ENCODE measurements around the gene CEP104. TPM values are rescaled to one million over a fixed set of nuclear protein-coding genes. Genes with fewer than 3 reads are reported as not detected.

The CEP104 gene
- polyA plus RNA-seq, 2 of the 4 experiments (the other 2 are of a cell fraction), result 14.5 to 28.8 TPM

DNA sequence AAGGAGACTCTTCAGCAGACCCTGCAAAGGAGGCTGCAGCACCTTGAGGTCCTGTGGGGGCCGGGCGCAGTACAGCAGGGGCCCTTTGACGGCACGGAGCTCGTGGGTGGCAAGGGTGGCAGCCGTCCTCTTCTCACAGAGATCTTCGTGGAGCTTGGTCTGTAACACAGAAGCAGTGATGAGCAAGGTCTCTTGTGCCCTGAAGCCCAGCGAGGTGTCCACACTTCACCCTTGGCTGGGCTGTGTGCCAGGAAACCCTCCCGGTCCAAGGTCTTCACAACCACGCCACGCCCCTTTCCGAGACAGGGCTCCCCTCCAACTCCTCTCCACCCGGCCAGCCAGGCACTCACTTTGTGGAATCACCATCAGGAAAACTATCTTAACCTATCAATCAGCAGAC lies 72.0 kb downstream of the CEP104 start:
- WGBS (ENCODE audit: missing lambda C conversion rate), result 80% methylated on average over 5 of the region's 13 CpGs
- no peak overlapping the region for H3K4me3 ChIP-seq
- no peak overlapping the region for H3K4me2 ChIP-seq
- CTCF ChIA-PET, result no interaction called here
- POLR2A ChIA-PET, result no interaction called here
- H3K27ac ChIP-seq, result no peak overlapping the region
- TF ChIP-seq HES2 (IDR thresholded peaks at IDR 0.05) (no peak), POLR2A (IDR thresholded peaks at IDR 0.05; ENCODE audit: low read length) (no peak), PHF8 (IDR thresholded peaks at IDR 0.05; ENCODE audit: borderline replicate concordance, low read depth) (no peak), FOSB (CRISPR knock-in tag; IDR thresholded peaks at IDR 0.05) (no peak), ZC3H11A (IDR thresholded peaks at IDR 0.05) (no peak), RCOR1 (IDR thresholded peaks at IDR 0.05; ENCODE audit: low read depth, low read length) (no peak), BHLHE40 (IDR thresholded peaks at IDR 0.05; ENCODE audit: low read depth, low read length) (no peak), RAD21 (conservative IDR thresholded peaks at IDR 0.05 in 1 of 2, IDR thresholded peaks at IDR 0.05 in 1 of 2) (no peak), HDAC2 (IDR thresholded peaks at IDR 0.05) (no peak)
- TF ChIP-seq, protein P1, sequence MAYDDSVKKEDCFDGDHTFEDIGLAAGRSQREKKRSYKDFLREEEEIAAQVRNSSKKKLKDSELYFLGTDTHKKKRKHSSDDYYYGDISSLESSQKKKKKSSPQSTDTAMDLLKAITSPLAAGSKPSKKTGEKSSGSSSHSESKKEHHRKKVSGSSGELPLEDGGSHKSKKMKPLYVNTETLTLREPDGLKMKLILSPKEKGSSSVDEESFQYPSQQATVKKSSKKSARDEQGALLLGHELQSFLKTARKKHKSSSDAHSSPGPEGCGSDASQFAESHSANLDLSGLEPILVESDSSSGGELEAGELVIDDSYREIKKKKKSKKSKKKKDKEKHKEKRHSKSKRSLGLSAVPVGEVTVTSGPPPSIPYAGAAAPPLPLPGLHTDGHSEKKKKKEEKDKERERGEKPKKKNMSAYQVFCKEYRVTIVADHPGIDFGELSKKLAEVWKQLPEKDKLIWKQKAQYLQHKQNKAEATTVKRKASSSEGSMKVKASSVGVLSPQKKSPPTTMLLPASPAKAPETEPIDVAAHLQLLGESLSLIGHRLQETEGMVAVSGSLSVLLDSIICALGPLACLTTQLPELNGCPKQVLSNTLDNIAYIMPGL (CRISPR knock-in tag; IDR thresholded peaks at IDR 0.05; ENCODE audit: borderline replicate concordance), result no peak
- DNase-seq (ENCODE audit: low read depth in 1 of 2, low spot score in 1 of 2), result no peak
- no peak; a peak in 1 of 6 replicates for ATAC-seq
- no peak for FAIRE-seq
- no peaks in the 10 kb centered on the region for H3K4me1 ChIP-seq
- H3K9me3 ChIP-seq, result no peaks in the 10 kb centered on the region

DNA sequence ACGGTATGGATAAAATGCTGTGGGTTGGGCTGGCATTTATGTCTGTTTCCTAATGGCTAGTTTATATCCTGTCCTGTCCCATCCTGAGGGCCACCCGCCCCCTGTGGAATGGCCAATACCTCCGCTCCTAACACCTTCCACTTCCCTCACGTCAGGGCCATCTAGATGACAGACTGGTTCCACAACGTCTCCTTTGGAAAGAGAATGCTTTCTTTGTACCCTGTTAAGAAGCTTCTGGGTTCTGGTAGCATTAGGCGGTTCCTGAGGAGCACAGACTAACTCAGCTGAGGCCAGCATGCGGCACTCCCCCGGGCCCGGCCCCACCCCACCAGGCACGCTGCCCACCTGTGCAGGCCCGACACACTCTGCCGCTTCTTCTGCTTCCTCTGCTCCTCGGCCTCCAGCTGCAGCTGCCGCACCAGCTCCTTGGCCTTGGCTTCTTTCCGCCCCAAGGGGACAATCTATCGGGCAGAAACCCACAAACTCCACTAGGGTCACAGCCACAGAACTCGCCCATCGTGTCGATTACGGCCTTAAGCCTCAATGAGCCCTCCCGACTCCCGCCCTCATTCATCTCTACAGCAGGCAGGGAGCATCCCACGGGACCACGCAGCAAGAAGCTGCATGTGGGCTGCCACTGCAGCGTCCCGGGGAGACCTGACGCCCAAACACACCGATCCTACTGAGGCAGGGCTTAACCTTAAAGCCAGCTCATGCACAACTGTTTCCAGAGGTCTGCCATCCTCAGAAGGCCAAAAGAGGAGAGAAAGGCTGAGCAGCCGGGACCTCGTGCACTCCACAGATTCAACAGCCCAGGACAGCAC lies 73.1 kb downstream of the CEP104 start:
- 95% methylated on average over 25 of the region's 30 CpGs for WGBS (ENCODE audit: missing lambda C conversion rate)
- CTCF ChIA-PET, result interaction anchor here (1.1 to 1.4 kb wide), 2 partner anchors 10 to 59 kb away, joined by 3 to 4 read pairs; no protein-coding TSS in a partner anchor

More for the DNA sequence above, 73.1 kb downstream of the CEP104 start:
- Histone ChIP-seq H3K4me2 (no peak overlapping the region), H3K9me3 (no peaks in the 10 kb centered on the region), H3K4me3 (no peak overlapping the region), H3K4me1 (no peaks in the 10 kb centered on the region), H3K27ac (no peak overlapping the region)
- no peak for ATAC-seq
- TF ChIP-seq, protein P1 (CRISPR knock-in tag; IDR thresholded peaks at IDR 0.05; ENCODE audit: borderline replicate concordance), result no peak
- TF ChIP-seq CHD4 (IDR thresholded peaks at IDR 0.05; ENCODE audit: borderline replicate concordance) (no peak), RNF2 (IDR thresholded peaks at IDR 0.05; ENCODE audit: borderline replicate concordance, low read depth) (no peak), ZC3H11A (IDR thresholded peaks at IDR 0.05) (no peak), RFX5 (IDR thresholded peaks at IDR 0.05) (no peak), NPAS2 (CRISPR knock-in tag; IDR thresholded peaks at IDR 0.05; ENCODE audit: borderline replicate concordance) (no peak)
- TF ChIP-seq, protein P2, sequence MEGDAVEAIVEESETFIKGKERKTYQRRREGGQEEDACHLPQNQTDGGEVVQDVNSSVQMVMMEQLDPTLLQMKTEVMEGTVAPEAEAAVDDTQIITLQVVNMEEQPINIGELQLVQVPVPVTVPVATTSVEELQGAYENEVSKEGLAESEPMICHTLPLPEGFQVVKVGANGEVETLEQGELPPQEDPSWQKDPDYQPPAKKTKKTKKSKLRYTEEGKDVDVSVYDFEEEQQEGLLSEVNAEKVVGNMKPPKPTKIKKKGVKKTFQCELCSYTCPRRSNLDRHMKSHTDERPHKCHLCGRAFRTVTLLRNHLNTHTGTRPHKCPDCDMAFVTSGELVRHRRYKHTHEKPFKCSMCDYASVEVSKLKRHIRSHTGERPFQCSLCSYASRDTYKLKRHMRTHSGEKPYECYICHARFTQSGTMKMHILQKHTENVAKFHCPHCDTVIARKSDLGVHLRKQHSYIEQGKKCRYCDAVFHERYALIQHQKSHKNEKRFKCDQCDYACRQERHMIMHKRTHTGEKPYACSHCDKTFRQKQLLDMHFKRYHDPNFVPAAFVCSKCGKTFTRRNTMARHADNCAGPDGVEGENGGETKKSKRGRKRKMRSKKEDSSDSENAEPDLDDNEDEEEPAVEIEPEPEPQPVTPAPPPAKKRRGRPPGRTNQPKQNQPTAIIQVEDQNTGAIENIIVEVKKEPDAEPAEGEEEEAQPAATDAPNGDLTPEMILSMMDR (IDR thresholded peaks at IDR 0.05), result no peak
- no peak for FAIRE-seq
- DNase-seq (ENCODE audit: low read depth in 1 of 2, low spot score in 1 of 2), result no peak
- POLR2A ChIA-PET, result no interaction called here
